GM10266 (cell line): ENCODE results near the gene FAT4.

ENCODE experiments used
- DNase-seq: peaks from one replicate; pipeline ENCODE4 v3.0.0; 2012; ENCODE audit errors: extremely low spot score
- CTCF ChIP-seq: IDR thresholded peaks from 2 replicates; pipeline ENCODE4 v1.5.1; 2012; ENCODE audit warnings: mild to moderate bottlenecking, low read depth; ENCODE audit not compliant: control insufficient read depth, insufficient read depth; ENCODE audit errors: missing control alignments

Gene FAT4

GRCh38 chr4:125311503-125311902, 3.3 kb upstream of the FAT4 start:
- no peak for DNase-seq
- TF ChIP-seq CTCF = no peak

GRCh38 chr4:125313497-125313896, 1.3 kb upstream of the FAT4 start:
- peak; percentile 59 for DNase-seq
- peak; percentile 73 for TF ChIP-seq CTCF

GRCh38 chr4:125313989-125314667, 627 bp upstream of the FAT4 start:
- no peak for TF ChIP-seq CTCF
- DNase-seq = no peak

GRCh38 chr4:125315576-125316400, 1.0 kb downstream of the FAT4 start:
- DNase-seq = peak; percentile 6
- TF ChIP-seq CTCF = peak; percentile 6

- no peak for TF ChIP-seq CTCF
- DNase-seq = peak; percentile 10
Observed at GRCh38 chr4:125316401-125316790, 1.6 kb downstream of the FAT4 start.

GRCh38 chr4:125316791-125317524, 2.2 kb downstream of the FAT4 start:
- peak; percentile 4 for DNase-seq
- peak; percentile 3 for TF ChIP-seq CTCF
